H7 (cell line): Measurements from ENCODE around the gene ZNF536. TPM values are rescaled to one million over a fixed set of nuclear protein-coding genes. Genes with fewer than 3 reads are reported as not detected.

Source experiments
- DNase-seq: peaks from one replicate; pipeline ENCODE4 v3.0.0; 2012
- H3K27me3 ChIP-seq: 2 replicates; pipeline ENCODE4 v1.6.0; 2011; ENCODE audit warnings: mild to moderate bottlenecking, low read length; ENCODE audit not compliant: control insufficient read depth, insufficient read depth
- H3K36me3 ChIP-seq: replicated peaks from 2 replicates; pipeline ENCODE4 v1.5.1; 2011; ENCODE audit warnings: low read length; ENCODE audit not compliant: control insufficient read depth, insufficient read depth
- H3K4me3 ChIP-seq: 2 replicates; pipeline ENCODE4 v1.5.1; 2011; ENCODE audit warnings: low read depth, mild to moderate bottlenecking, control low read depth, low read length, moderate library complexity; ENCODE audit not compliant: insufficient read depth
- total RNA-seq: library from RNA; depleted of rRNA; stranded (reverse); fragments of >200 nt; shearing (Covaris generic); gene quantifications from 2 replicates; pipeline ENCODE4 v1.2.3, GENCODE V29; 2014

ZNF536 gene
- total RNA-seq, 1 experiment from 2014 or later: 0.35 TPM

DNA sequence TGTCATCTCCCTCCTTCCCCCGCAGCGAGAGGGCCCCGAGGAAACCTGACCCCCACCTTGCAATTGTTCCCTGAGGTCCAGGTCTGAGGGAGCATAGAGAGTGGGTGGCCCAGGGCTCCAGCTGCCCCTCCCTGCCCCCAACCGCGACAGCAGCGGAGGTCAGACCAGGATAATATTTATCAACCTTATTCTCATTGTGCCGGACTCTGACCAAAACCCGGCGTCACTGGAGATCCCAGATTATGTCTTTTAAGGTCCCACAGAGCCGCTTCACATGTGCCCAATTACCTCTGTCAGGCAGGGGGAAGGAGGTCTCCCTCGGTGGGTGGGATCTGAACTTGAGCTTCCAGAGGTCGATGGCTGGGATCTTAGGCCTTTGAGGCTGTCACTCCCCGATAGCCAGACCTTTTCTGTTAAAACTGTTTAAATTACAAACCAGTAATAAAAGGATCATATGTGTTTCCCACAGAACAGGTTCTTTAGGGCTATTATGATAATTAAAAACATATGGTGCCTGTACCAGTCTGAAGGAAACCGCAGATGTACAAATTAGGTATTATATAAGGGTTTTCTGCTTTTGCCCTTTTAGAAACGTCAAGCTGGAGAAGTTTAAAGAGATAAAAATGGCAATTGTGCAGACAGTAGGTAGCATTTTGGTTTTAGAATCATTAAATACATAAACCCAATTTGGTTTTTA, 195.5 kb downstream of the ZNF536 start:
- peak; percentile 46 for DNase-seq
- H3K36me3 ChIP-seq: no peaks in the 10 kb centered on the region
- H3K27me3 ChIP-seq: no peaks in the 10 kb centered on the region
- no peak overlapping the region for H3K4me3 ChIP-seq

- Histone ChIP-seq H3K36me3 (no peaks in the 10 kb centered on the region), H3K4me3 (no peak overlapping the region), H3K27me3 (no peaks in the 10 kb centered on the region)
- no peak for DNase-seq
Measured at GRCh38 chr19:30570194-30570593, 198.0 kb downstream of the ZNF536 start.

DNA sequence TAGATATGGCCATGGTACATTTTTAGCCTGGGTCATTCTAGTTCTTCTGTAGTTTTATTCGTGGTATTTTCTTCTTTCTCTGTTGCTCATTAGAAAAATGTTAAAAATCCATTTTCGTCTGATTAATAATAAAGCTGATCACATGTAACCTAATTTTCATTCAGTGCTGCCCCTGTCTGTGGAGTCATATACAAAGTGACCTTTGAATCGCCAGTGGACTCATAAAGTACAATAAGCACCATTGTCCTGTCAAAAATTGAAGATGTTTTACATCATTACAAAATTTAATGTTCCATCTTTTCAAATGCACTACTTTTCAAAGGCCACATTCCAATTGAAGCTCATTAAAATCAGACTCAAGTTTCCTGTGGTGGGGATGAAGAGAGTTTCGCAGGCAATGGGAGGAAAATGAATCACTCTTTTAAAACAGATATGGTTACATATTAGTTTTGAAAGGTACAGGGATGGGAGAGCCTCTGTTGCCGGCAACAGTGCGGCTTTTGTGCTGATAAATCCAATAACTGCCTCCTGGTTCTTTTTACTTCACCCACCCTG, 205.4 kb downstream of the ZNF536 start:
- H3K27me3 ChIP-seq: no peaks in the 10 kb centered on the region
- H3K4me3 ChIP-seq: no peak overlapping the region
- no peaks in the 10 kb centered on the region for H3K36me3 ChIP-seq
- no peak for DNase-seq

GRCh38 chr19:30579419-30579818, 207.2 kb downstream of the ZNF536 start:
- DNase-seq: no peak
- no peaks in the 10 kb centered on the region for H3K27me3 ChIP-seq
- H3K4me3 ChIP-seq: no peak overlapping the region
- no peaks in the 10 kb centered on the region for H3K36me3 ChIP-seq

DNA sequence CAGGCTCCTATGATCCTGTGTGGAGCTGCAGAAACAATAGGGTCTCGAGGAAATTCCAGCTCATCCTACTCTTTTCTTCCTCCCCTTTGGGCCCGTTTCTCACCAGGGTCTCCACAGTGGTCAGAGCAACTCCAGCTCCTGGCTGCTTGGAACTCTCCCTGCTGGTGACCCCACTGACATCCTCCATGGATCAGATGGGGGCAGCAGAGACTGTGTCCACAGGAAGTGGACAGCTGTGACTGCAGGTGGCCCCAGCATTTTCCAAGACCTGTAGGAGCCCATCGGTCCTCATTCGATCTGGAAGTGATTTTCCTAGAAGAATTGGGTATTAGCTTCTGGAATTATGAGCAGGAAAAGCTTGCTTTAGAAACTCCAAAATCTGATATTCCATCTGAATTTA, 208.5 kb downstream of the ZNF536 start:
- Histone ChIP-seq H3K27me3 (no peaks in the 10 kb centered on the region), H3K4me3 (no peak overlapping the region), H3K36me3 (no peaks in the 10 kb centered on the region)
- no peak for DNase-seq

- H3K4me3 ChIP-seq: no peak overlapping the region
Measured at GRCh38 chr19:30584090-30584489, 211.9 kb downstream of the ZNF536 start.

GRCh38 chr19:30587869-30588268, 215.7 kb downstream of the ZNF536 start:
- DNase-seq: no peak
- Histone ChIP-seq H3K27me3 (no peaks in the 10 kb centered on the region), H3K36me3 (no peaks in the 10 kb centered on the region), H3K4me3 (no peak overlapping the region)

More at GRCh38 chr19:30584090-30584489, 211.9 kb downstream of the ZNF536 start:
- Histone ChIP-seq H3K27me3 (no peaks in the 10 kb centered on the region), H3K36me3 (no peaks in the 10 kb centered on the region)
- DNase-seq: no peak

- no peaks in the 10 kb centered on the region for H3K36me3 ChIP-seq
- DNase-seq: no peak
- no peak overlapping the region for H3K4me3 ChIP-seq
- H3K27me3 ChIP-seq: no peaks in the 10 kb centered on the region
Measured at GRCh38 chr19:30590596-30591229, 218.5 kb downstream of the ZNF536 start.

DNA sequence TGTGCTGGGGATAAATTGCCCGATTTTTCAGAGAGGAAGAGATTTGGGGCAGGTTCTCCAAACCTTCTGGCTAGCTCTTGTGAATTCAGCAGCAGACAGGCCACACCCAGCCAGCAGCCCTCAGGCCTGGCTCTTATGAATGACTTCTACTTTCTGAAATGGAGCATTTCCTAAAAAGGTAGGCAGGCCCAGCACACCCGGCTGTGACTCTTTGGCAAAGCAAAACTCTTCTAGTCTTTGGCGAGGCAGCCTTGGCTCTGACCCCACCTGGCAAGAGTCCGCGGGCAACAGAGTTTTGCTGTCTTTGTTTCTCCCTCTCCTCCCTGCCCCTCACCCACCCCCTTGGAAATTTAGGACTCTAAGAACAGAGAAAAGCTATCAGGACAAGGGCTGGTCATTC, 221.2 kb downstream of the ZNF536 start:
- Histone ChIP-seq H3K36me3 (no peaks in the 10 kb centered on the region), H3K27me3 (no peaks in the 10 kb centered on the region)
- no peak for DNase-seq

DNA sequence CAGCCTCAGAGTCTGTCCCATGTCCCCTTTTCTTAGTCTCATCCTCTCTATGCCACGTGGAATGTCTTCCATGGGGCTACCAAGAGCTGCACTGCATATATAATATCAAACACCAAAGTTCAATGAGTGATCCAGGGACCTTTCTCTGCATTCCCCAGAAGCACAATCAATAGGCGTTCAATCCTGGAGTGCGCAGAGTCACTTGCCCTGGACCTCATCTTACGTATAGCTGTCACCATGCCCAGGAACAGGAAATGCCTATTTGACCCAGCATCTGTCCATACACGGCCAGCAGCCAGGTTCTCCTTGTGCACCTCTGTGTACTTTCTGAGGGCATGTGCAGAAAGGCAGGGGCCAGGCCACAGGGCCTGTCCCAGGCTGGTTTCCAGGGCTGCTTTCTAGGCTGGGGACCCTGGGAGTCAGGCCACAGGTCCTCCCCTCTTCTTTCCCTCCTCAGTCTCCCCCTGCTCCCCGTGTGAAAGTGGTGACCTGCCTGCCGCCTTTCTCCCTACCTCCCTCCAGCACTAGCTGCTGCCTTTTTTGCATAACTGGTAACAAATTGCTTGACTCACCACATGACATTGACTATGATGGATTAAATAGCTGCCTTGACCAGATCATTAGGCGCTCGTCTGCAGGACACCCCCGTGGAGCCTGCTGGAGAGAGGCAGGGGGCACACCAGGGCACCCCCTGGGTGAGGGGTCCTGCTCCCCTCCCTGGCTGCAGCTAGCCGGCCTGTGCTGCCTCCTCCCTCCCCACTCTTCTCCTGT, 222.0 kb downstream of the ZNF536 start:
- Histone ChIP-seq H3K27me3 (no peaks in the 10 kb centered on the region), H3K4me3 (no peak overlapping the region), H3K36me3 (no peaks in the 10 kb centered on the region)
- peak; percentile 51 for DNase-seq

More for the DNA sequence above, 221.2 kb downstream of the ZNF536 start:
- no peak overlapping the region for H3K4me3 ChIP-seq

DNA sequence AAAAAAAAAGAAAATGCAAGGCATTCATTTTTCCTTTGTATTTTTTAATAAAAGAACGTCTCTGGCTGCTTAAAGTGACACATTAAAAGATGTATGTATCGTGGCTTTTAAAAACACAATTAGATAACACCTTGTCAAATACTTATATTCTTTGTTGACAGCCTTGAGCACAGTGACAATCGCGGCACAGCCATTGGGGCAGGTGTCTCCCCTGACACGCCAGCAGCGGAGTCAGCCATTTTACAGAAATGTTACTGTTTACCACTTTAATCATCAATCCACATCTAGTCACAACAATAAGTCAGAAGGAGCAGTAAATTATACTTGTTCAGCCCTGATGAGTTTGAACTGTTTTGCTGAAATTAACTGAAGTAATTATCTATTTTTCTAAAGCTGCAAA, 224.1 kb downstream of the ZNF536 start:
- no peak overlapping the region for H3K4me3 ChIP-seq
- no peak for DNase-seq
- H3K36me3 ChIP-seq: no peaks in the 10 kb centered on the region
- no peaks in the 10 kb centered on the region for H3K27me3 ChIP-seq

DNA sequence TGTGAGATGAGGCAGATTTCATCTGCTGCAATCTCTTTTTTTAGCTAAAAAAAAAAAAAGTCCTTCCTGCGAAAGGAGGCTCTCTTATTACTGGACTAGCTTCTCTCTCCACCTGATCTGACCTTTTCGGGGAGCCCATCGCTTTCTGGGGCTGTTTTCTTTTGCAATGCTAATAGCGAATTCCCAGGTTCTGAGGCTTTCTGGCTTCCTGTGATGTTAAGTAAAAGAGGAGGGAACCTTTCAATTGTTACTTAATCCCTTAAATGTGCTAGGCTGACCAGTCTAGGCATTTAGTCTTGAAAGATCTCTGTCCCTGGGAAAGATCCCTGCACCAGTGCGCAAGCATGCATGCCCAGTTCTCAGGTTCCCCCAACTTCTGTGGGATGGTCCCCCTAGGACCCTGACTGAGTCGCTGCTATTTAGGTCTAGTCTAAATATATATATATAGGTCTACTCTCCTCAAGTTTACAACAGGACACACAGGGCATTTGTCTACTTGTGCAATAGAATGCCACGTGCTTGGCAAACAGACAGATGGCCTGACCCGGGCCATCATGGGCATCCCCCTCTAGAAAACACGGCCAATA, 224.7 kb downstream of the ZNF536 start:
- DNase-seq: peak; percentile 64
- no peak overlapping the region for H3K4me3 ChIP-seq
- H3K27me3 ChIP-seq: no peaks in the 10 kb centered on the region
- H3K36me3 ChIP-seq: no peaks in the 10 kb centered on the region

GRCh38 chr19:30598688-30599087, 226.5 kb downstream of the ZNF536 start:
- DNase-seq: no peak
- Histone ChIP-seq H3K36me3 (no peaks in the 10 kb centered on the region), H3K27me3 (no peaks in the 10 kb centered on the region), H3K4me3 (no peak overlapping the region)

DNA sequence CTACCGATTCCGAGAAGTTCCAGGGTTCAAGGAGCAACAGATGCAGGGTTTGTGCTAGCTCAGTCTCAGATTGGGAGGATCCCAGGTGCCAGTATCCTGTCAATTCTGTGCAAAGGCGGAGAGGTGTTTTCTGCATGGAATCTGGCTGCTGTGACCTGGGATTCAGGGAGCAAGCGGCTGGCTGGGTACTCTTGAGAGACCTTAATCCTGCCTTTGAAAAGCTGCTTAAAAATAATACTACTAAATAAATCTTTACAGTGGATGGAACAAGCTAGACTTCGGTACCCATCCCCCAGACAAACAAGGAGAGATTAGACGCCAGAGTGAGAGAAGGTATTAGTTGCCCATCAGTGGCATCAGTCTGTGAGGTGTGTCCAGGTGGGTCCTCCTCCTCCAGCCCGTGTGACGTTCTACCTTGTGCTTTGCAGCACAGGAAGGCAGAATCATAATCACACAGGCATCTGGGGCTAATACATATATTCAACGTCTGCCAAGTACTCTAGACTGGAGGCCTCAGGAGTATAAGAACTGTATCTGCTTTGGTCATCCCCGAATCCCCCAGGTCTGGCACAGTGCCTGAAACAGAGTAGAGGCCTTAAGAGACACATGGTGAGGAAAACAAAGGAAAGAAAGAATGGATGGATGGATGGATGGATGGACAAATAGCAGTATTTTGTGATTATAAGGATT, 230.6 kb downstream of the ZNF536 start:
- DNase-seq: no peak
- no peaks in the 10 kb centered on the region for H3K27me3 ChIP-seq
- no peak overlapping the region for H3K4me3 ChIP-seq

More for the DNA sequence above, 230.6 kb downstream of the ZNF536 start:
- H3K36me3 ChIP-seq: no peaks in the 10 kb centered on the region
